Activated CD8-positive, alpha-beta memory T cell treated with anti-CD3 and anti-CD28 coated beads, Interleukin-2, amount 50 U/mL, for 24 hours (primary cell): Measurements from ENCODE around the gene PROSER3.

Experiments used
- DNase-seq: peaks from one replicate; pipeline ENCODE4 v3.0.0-alpha.2; 2020; ENCODE audit errors: extremely low read depth

PROSER3 gene

DNA sequence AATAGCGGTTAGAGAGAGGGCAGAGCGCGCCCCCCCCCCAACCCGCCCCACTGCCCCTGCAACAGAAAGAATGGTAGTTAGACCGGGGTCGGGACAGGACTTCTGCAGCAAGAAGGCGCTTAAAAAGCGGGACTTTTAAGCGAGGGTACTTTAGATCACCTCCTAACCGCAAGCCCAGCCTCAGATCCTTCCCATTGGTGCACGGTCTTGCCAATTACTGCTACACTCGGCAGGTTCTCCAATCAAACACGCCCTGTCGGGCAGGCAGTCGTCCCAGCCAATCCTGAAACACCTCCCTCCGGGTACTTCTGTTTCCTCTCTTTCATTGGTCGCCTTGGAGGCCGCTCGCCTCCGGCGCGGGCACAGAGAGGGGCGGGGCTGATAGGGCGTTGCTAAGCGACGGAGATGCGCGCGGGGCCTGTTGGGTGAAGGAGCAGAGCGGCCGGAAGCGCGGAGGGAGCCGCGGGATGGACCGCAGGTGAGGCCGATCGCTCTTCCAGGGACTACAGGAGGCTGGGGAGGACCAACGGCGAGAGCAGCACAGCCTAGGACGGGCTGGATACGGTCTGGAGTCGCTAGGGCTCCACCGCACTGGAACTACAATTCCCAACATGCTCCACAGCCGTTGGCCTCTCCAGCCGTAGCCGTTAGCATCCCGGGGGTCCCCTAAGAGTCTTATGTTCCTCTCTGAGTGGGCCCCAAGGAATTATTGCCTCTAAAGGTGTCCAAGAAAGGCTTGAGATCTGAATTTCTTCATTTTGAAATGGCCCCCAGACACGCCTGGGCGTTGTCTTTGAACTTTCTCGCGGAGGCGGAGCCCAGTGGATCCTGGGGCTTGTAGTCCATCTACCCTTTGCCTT is at the start of gene PROSER3:
TSS of gene PROSER3 (plus strand) at position 428 of the 860 bp plus-strand sequence. CDS start at position 468, 40 bp downstream.
- DNase-seq: peak; percentile 97

DNA sequence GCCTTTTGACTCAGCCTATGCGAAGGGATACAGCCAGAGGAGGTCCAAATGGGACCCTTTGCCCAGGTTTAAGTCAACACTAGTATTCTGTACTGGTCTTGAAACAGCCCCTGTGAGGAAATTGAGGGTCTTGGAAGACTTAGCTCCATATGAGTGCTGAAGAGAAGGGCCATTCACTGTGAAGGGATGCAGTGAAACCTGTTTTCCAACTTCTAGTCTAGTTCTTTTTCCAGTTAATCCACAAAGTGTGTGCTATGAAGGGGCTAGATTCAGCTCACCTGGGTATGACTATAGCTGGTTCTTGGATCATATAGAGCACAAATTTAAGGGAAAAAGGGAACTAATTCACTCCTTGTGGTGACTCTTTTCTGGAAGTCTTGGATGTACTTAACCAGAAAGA is 49.6 kb upstream of the PROSER3 start:
- no peak for DNase-seq

DNA sequence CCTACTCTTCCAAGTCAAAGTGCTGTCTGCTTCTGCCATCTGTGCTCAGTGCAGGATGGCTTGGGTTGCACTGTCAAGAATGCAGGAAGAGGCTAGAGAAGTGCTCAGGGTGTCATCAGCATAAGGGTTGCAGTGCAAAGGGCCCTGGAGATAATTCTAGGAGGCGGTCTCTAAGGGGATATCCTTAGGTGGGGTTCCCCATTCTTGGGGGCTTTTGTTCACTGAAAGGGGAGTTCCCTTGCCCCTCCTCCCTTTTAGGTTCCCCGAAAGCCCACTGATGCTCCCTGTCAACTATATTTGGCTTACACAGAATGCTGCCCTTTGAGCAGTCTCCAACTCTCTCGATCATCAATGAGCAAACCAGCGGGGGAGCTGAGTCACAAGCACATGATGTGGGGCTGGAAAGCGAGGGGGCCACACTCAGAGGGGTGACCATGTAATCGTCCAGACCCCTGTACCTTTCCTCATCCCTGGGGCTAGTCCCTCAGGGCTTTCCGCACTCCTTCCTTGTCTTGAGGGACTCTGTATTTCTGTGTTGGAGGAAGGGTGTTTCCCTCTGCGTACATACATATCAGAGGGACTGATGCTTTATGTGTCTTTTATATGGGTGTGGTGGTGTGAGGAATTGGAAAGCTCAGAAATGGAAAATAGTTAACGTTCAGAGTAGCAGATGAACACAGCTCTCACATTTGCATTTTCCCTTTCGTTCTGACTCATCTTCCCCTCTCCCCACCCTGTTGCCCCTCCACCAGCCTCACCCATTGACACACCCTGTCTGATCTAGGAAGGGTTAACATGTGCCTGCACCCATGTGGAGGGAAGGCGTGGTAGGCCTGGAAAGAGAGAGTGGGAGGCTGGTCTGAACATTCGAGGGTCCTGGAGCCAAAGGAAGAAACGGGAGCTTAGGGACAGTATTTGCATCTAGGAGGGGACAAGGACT is 46.9 kb upstream of the PROSER3 start:
- DNase-seq: no peak

DNA sequence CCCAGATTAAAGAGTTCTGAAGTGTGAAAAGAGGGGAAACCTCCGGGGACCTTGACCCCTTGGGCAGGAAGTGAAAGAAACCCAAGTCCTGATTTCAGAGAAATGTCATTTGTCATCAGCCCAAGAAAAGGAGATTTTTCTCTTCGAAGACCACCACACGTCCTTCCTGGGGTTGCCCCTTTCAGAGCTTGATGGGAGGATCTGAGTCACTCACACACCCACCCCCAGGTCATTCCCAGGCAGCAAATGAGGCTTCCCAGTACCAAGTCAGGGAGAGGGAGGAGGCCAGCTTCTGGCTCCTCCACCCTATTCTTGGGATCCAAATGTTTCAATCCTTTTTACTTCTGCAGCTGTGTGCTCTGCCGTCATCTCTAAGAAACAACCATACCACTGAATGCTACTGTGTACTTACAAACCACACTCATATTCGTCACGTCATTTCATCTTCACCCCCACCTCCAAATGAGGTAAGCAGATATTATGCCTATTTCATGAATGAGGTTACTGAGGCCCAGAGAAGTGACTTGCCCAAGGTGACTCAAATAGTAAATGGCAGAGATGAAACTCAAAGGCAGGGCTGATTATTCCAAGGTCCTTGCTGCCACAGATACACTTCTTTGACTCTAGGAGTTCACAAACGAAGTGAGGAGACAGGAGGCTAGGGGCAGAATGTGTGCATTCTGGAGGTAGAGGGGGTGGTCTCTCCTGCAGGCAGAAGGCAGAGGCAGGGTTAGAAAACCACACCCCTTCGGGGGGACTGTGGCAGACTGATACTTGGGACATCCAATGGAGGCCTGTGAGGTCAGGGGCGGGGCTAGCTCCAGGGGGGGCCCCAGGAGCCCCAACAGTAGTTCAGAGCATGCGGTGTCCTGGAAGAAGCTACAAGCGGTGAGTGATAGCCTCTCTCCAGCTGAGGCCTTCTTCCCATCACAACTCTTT is 45.1 kb upstream of the PROSER3 start:
- DNase-seq: peak; percentile 63

DNA sequence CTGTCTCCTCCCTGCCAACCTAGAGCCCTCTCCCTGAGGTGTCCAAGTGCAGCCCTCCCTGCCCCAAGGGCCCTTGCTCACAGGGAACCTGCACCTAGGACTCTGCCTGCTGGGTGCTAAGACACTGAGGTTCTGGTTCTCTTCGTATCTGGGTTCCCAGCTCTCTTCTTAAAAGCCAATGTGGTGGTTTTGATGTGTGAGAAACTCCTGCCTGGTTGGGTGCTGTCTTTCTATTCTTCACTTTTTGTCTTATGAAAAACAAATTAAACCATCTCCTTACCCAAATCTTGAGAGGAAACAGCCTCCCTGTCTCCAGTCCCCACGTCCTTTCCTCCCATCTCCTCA is 44.5 kb upstream of the PROSER3 start:
- DNase-seq: no peak

DNA sequence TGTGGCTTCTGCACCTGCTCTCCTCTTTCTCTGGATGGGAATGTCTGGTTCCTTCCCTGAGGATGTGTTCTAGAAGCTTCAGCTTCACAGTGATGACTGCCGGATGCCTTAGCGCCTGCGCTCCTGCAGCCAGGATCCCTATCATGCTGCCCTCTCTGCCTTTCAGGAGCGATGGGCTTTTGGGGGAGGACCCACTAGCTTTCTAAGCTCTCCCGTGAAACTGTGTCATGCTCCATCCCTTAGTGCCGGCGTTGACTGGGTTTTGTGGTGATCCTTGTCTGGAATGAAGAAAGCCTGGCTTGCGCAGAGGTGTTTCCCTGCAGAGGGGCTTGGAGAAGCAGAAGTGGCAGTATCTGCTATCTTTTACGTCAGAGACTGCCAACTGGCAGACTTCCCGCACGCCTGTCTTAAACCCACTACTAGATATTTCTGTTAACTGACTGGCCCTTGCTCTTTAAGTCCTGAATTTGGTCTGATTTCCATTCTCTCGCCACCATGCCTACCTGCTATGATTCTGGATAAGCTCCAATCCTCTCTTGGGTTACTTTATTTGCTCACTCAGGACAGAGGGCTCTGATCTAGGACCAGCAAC is 44.0 kb upstream of the PROSER3 start:
- no peak for DNase-seq

DNA sequence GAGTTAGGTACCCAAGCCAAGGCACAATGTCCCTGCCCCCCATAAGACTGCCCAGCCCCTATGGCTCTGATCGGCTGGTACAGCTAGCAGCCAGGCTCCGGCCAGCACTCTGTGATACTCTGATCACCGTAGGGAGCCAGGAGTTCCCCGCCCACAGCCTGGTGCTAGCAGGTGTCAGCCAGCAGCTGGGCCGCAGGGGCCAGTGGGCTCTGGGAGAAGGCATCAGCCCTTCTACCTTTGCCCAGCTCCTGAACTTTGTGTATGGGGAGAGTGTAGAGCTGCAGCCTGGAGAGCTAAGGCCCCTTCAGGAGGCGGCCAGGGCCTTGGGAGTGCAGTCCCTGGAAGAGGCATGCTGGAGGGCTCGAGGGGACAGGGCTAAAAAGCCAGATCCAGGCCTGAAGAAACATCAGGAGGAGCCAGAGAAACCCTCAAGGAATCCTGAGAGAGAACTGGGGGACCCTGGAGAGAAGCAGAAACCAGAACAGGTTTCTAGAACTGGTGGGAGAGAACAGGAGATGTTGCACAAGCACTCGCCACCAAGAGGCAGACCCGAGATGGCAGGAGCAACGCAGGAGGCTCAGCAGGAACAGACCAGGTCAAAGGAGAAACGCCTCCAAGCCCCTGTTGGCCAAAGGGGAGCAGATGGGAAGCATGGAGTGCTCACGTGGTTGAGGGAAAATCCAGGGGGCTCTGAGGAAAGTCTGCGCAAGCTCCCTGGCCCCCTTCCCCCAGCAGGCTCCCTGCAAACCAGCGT is 43.2 kb upstream of the PROSER3 start:
- no peak for DNase-seq

DNA sequence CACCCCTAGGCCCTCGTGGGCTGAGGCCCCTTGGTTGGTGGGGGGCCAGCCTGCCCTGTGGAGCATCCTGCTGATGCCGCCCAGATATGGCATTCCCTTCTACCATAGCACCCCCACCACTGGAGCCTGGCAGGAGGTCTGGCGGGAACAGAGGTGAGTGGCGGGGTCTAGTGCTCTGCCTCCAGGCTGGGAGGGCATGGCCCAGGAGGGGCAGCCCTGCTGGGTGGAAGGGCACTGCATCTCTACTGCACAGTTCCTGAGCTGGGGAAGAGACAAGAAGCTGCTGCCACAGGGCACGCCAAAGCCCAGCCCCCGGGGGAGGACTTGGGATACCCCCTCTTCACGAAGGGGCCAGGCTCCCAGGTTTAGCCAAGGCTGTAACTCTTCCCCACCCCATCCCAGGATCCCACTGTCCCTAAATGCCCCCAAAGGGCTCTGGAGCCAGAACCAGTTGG is 42.6 kb upstream of the PROSER3 start:
- no peak for DNase-seq

DNA sequence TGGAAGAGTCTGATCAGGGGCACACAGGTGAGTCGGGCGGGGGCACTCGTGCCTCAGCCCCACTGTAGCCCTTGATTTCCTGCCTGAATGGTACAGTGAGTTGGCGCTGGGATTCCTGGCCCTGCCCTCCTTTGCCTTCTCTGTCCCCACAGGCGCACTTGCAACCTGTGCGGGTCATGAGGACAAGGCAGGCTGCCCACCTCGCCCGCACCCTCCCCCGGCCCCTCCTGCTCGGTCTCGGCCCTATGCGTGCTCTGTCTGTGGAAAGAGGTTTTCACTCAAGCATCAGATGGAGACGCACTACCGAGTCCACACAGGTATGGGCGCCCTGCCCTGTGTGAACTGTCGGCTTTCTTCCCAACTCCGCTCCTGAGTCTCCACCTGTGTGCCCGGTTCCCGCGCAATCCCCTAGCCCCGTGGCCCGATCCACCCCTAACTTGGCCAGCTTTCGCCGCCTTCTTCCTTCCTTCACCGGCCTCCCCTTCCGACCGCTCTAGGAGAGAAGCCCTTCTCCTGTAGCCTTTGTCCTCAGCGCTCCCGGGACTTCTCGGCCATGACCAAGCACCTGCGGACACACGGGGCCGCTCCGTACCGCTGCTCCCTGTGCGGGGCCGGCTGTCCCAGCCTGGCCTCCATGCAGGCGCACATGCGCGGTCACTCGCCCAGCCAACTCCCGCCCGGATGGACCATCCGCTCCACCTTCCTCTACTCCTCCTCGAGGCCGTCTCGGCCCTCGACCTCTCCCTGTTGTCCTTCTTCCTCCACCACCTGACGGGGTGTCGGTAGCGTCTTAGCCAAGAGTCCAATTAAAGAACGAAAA is 41.8 kb upstream of the PROSER3 start:
- no peak for DNase-seq

DNA sequence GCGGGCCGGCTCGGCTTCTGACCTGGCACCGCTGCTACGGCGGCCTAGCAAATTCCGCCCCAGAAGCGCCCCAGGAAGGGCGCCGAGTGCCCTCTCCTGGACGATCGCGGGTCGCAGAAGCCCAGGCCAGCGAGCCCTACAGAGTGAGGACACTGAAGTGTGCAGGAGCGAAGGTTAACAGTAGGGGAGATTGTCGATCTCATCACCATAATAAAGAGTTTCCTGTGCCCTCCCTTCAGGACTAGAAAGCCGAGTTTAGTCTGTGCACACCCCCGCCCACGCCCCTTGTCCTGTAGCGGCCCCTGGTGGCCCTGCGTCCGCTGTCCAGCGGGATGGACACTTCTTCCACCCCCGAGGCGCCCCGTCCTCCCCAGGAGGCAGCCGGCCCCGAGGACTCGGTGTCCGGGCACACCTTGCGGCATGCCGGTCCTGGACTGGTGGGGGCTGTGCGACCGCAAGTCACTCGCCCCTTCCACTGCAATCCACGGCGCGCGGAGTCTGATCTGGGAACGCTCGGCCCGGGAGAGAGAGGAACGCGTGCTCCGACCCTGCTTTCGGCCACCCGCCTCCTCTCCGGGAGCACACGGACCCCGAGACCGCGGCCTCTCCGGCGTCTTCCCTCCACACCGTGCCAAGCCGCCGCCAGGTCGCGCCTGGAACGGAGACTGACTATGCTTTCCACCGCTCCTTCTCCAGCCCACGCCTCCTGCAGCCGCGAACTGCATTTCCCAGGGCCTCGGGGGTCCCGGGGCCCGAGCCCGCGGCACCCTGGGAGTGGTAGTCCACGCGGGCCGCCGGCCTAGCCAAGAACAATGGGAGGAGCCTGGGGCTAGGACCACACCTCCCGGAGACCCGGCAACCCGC is 40.9 kb upstream of the PROSER3 start:
- DNase-seq: peak; percentile 91

DNA sequence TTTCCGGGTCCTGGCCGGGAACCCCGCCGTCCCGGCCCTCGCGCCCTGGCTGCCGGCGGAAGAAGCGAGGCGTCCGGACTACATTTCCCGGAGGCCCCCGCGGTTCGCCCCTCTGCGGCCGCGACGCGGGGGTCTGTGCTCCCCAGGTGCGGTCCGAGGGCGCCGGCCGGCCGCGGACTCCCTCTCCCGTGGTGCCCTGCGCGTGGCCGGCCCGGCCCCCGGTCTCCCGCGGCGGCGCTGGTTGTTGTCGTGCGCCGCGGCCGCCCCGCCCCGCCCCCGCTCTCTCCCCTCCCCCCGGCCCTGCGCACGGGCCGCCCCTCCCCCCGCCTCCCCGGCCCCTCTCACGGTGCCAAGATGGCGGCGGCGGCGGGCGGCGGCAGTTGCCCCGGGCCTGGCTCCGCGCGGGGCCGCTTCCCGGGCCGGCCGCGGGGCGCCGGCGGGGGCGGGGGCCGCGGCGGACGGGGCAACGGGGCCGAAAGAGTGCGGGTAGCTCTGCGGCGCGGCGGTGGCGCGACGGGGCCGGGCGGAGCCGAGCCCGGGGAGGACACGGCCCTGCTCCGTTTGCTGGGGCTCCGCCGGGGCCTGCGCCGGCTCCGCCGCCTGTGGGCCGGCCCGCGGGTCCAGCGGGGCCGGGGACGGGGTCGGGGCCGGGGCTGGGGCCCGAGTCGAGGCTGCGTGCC is 40.2 kb upstream of the PROSER3 start, which contains the start of gene KMT2B:
TSS of gene KMT2B (plus strand) at position 339 of the 680 bp plus-strand sequence. CDS start at position 355, 16 bp downstream.
- DNase-seq: no peak

DNA sequence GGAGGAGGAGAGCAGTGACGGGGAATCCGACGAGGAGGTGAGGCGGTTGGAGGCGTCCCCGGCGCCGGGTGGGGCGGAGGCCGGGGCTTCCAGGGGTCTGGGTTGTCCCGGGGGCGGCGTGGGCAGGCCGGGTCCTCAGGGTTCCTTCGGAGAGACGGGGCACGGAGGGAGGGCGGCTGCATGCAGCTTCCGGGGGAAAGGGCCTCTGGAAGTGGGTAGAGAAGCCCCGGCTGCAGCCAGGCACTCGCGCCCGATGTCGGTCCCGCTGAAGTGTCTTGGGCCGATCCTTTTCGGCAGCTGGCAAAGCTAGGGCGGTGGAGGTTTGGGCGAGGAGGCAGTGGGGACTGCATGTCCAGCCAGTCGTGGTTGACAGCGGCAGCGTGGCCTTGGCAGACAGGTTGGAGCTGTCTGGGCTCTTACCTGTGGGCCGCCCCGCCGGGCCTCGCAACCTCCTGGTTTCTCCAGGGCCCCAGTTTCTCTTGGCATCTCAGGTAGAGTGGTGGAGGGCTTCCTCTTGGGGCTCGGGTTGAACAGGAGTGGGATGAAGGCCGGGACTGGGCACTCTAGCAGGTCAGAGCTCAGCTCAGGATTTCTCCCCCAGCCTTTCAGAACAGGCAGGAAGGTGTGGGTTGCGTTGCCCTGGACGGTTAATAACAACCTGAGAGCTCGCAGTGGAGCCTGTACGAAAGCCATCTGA is 39.5 kb upstream of the PROSER3 start:
- no peak for DNase-seq

DNA sequence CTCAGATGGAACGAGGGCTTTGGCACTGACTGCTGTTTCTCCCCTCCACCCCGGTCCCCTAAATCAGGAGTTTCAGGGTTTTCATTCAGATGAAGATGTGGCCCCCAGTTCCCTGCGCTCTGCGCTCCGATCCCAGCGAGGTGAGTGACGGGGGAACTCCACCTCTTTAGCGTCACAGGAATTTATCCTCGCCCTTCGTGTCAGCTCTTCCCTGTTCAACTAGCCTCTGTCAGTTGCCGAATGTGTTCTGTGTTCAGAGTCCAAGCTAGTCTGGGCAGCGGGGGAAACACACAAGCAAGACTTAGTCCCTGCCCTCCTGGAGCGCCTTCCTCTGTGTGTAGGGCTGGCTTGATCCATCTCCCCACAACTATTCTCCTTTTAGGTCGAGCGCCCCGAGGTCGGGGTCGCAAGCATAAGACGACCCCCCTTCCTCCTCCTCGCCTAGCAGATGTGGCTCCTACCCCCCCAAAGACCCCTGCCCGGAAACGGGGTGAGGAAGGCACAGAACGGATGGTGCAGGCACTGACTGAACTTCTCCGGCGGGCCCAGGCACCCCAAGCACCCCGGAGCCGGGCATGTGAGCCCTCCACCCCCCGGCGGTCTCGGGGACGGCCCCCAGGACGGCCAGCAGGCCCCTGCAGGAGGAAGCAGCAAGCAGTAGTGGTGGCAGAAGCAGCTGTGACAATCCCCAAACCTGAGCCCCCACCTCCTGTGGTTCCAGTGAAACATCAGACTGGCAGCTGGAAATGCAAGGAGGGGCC is 38.4 kb upstream of the PROSER3 start:
- no peak for DNase-seq

DNA sequence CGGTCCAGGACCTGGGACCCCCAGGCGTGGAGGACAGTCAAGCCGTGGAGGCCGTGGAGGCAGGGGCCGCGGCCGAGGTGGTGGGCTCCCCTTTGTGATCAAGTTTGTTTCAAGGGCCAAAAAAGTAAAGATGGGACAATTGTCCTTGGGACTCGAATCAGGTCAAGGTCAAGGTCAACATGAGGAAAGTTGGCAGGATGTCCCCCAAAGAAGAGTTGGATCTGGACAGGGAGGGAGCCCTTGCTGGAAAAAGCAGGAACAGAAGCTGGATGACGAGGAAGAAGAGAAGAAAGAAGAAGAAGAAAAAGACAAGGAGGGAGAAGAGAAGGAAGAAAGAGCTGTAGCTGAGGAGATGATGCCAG is 37.8 kb upstream of the PROSER3 start:
- DNase-seq: no peak

DNA sequence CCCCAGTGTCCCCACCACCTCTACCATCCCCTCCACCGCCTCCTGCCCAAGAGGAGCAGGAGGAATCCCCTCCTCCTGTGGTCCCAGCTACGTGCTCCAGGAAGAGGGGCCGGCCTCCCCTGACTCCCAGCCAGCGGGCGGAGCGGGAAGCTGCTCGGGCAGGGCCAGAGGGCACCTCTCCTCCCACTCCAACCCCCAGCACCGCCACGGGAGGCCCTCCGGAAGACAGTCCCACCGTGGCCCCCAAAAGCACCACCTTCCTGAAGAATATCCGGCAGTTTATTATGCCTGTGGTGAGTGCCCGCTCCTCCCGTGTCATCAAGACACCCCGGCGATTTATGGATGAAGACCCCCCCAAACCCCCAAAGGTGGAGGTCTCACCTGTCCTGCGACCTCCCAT is 37.3 kb upstream of the PROSER3 start:
- no peak for DNase-seq

DNA sequence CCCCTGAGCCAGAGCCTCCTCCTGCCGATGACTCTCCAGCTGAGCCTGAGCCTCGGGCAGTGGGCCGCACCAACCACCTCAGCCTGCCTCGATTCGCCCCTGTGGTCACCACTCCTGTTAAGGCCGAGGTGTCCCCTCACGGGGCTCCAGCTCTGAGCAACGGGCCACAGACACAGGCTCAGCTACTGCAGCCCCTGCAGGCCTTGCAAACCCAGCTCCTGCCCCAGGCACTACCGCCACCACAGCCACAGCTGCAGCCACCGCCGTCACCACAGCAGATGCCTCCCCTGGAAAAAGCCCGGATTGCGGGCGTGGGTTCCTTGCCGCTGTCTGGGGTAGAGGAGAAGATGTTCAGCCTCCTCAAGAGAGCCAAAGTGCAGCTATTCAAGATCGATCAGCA is 36.6 kb upstream of the PROSER3 start:
- no peak for DNase-seq

DNA sequence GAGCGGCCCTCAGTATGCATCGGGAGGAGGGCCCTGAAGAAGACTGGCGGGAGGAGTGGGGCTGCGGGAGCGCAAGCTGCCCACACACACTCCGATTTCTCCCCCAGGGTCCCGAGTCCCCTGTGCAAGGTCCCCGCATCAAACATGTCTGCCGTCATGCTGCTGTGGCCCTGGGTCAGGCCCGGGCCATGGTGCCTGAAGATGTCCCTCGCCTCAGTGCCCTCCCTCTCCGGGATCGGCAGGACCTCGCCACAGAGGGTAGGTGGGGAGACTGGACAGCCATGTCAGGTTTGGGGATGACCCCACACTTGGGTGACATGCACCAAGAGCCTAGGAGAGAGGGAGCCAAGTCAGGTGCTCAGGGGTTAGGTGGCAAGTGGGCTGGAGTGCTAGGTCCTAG is 35.5 kb upstream of the PROSER3 start:
- no peak for DNase-seq
